Measurements from ENCODE around the gene ATP8B4.
A peak's percentile ranks its signal among the peaks of the same experiment; 100 is the strongest.

Gene ATP8B4

GRCh38 chr15:49991587-49991986 is 127.4 kb downstream of the ATP8B4 start:
- no peak for DNase-seq (ENCODE audit: low read depth)
- H3K4me3 ChIP-seq (ENCODE audit: low read length): no peak overlapping the region

GRCh38 chr15:49990835-49991545 is 128.0 kb downstream of the ATP8B4 start:
- no peak overlapping the region for H3K4me3 ChIP-seq (ENCODE audit: low read length)
- DNase-seq (ENCODE audit: low read depth): peak; percentile 86
- TF ChIP-seq CTCF (conservative IDR thresholded peaks at IDR 0.05; ENCODE audit: low read length): no peak

More at GRCh38 chr15:49991587-49991986, 127.4 kb downstream of the ATP8B4 start:
- no peak for TF ChIP-seq CTCF (conservative IDR thresholded peaks at IDR 0.05; ENCODE audit: low read length)

GRCh38 chr15:49989498-49989897 is 129.5 kb downstream of the ATP8B4 start:
- H3K4me3 ChIP-seq (ENCODE audit: low read length): no peak overlapping the region
- no peak for DNase-seq (ENCODE audit: low read depth)
- TF ChIP-seq CTCF (conservative IDR thresholded peaks at IDR 0.05; ENCODE audit: low read length): no peak

- TF ChIP-seq CTCF (conservative IDR thresholded peaks at IDR 0.05; ENCODE audit: low read length): no peak
- DNase-seq (ENCODE audit: low read depth): no peak
- H3K4me3 ChIP-seq (ENCODE audit: low read length): no peak overlapping the region
These were observed 130.3 kb downstream of the ATP8B4 start for GRCh38 chr15:49988766-49989165.

GRCh38 chr15:49987896-49988295 is 131.1 kb downstream of the ATP8B4 start:
- TF ChIP-seq CTCF (conservative IDR thresholded peaks at IDR 0.05; ENCODE audit: low read length): no peak
- H3K4me3 ChIP-seq (ENCODE audit: low read length): no peak overlapping the region
- no peak for DNase-seq (ENCODE audit: low read depth)

- H3K4me3 ChIP-seq (ENCODE audit: low read length): no peak overlapping the region
- peak; percentile 30 for DNase-seq (ENCODE audit: low read depth)
These were observed 131.7 kb downstream of the ATP8B4 start for GRCh38 chr15:49987198-49987785.

More at GRCh38 chr15:49987198-49987785, 131.7 kb downstream of the ATP8B4 start:
- TF ChIP-seq CTCF (conservative IDR thresholded peaks at IDR 0.05; ENCODE audit: low read length): no peak

Measured in AG10803 (cell line).